ENCODE results near the gene RNF215.

DNA sequence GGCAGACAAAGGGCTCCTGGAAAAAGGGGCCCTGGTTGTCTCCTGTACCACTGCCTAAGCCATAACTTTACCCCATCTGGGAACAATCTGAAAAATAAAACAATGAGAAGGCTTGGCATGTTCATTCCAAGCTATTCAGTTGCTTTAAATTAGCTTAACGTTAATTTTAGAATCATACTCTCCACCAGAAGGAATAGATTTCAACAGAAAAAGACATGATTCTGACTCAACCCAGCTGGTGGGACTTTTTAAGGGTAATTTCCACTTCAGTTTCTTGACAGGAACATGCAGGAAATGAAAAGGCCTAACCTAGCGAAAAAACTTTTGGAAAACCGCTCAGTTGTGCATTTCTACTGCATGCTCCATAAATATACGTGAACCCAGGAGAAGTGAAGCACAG is 38.4 kb downstream of the RNF215 start:
- TF ChIP-seq, protein P1, sequence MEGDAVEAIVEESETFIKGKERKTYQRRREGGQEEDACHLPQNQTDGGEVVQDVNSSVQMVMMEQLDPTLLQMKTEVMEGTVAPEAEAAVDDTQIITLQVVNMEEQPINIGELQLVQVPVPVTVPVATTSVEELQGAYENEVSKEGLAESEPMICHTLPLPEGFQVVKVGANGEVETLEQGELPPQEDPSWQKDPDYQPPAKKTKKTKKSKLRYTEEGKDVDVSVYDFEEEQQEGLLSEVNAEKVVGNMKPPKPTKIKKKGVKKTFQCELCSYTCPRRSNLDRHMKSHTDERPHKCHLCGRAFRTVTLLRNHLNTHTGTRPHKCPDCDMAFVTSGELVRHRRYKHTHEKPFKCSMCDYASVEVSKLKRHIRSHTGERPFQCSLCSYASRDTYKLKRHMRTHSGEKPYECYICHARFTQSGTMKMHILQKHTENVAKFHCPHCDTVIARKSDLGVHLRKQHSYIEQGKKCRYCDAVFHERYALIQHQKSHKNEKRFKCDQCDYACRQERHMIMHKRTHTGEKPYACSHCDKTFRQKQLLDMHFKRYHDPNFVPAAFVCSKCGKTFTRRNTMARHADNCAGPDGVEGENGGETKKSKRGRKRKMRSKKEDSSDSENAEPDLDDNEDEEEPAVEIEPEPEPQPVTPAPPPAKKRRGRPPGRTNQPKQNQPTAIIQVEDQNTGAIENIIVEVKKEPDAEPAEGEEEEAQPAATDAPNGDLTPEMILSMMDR (IDR thresholded peaks at IDR 0.05), result no peak
- no peak for TF ChIP-seq EZH2 (IDR thresholded peaks at IDR 0.05)

Measured in neural progenitor cell (in vitro differentiated cells).